GM04503 (cell line): Measurements from ENCODE around the gene RNF121.
"Not testable (repeated sequence)": the region's sequence is repeated elsewhere in the genome, so short reads cannot be mapped to it uniquely, and the experiment has no call there.

Experiments used
- DNase-seq: peaks from one replicate; pipeline ENCODE4 v3.0.0-alpha.2; 2012; ENCODE audit warnings: low read depth

RNF121 gene

DNA sequence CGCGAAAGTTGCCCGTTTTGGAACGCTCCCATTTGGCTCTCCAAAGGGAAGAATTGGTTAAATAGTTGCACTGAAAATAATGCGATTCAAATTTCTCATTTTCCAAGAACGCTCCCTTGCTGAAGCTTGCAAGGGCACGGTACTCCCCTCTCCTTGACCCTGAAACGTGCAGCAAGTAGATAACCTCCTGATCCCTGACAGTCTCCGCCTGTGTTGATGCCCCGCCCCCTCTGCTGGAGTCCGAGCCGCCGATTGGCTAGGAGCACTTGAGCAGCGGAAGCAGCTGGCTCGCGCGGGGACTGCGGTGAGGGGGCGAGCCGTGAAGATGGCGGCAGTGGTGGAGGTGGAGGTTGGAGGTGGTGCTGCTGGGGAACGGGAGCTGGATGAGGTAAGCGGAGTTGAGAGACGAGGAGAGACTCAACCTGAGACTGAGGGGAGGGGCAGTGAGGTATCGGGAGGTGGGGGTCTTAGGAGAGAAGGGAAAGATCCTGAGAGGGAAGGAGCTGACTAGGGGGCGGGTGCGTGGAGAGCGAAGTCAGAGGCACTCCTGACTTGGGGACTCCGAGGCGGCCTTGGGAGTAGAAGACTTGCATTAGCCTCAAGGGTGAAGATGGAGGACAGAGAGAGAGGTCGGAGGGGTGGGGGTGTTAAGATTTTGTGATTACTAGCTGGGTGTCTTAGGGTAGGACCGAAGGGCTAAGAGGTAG, at the start of gene RNF121:
Gene RNF121, plus strand, starts transcription at position 310 of the 707 bp plus-strand sequence. Its CDS starts 16 bp downstream, at position 326.
- DNase-seq = peak; percentile 87

DNA sequence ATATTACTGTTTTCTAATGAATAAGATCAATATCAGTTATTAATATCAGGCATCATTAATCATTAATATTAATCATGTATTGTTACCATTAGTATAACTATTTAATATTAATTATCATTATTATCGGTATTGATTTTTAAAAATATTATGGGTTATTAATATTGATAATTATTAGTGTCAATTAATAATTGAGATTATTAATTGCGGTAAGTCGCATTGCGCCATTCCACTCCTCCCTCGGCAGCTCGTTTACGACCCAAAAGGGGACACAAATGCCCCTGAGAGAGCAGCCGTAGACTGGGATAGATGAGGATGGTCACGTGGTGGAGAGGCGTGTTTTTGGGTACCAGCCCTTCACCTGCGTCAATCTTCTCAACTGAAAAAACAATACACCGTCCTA, 43.0 kb upstream of the RNF121 start:
- not testable (repeated sequence) for DNase-seq

DNA sequence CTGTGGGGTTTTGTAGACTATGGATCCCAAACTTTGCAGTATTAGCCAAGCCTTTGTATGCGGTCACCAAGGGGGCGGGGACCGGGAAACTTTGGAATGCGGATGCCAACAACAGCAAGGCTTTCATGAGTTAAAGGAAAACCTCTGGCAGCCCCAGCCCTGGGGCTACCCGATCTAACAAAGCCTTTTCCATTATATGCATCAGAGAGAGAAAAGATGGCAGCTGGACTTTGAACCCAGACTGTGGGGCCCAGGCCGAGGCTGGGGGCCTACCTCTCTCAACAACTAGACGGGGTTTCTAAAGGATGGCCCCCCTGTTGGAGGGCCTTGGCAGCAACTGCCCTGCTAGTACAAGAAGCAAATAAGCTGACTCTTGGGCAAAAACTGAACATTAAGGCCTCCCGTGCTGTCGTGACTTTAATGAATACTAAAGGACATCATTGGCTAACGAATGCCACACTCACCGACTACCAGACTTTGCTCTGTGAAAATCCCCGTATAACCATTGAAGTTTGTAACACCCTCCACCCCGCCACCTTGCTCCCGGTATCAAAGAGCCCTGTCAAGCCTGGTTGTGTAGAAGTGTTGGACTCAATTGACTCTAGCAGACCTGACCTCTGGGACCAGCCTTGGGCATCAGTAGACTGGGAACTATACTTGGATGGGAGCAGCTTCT, 40.4 kb upstream of the RNF121 start:
- DNase-seq = not testable (repeated sequence)

DNA sequence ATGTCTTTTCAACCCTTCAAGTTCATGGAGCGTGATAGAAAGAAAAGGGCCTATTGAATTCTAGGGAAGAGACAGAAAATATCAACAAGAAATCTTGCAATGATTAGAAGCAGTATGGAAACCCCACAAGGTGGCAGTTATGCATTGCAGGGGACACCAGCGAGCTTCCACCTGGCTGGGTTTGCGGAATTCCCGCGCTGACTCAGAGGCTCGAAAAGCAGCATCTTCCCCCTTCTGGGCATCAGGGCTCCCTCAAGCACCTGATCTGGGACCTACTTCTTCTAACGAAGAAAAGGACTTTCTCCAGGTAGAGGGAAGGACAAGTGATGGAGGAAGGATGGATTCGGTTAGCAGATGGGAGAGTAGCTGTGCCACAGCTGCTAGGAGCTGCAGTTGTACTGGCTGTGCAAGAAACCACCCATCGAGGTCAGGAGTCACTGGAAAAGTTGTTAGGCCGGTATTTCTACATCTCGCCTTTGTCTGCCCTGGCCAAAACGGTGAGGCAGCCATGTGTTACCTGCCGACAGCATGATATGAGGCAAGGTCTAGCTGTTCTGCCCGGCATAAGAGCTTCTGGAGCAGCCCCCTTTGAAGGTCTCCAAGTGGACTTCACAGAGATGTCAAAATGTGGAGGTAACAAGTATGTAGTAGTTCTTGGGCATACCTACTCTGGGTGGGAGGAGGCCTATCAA, 39.5 kb upstream of the RNF121 start:
- not testable (repeated sequence) for DNase-seq

DNA sequence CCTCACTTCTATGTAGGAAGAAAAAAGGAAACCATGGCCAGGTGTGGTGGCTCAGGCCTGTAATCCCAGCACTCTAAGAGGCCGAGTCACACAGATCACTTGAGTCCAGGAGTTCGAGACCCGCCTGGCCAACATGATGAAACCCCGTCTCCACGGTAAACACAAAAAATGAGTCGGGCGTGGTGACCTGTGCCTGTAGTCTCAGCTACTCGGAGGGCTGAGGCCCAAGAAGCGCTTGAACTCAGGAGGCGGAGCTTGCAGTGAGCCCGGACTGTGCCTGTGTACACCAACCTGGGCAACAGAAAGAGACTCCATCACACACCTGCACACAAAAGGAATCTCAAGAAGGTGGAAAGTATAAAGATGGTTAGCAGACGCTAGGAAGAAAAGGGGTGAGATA, 32.9 kb upstream of the RNF121 start:
- DNase-seq = no peak

DNA sequence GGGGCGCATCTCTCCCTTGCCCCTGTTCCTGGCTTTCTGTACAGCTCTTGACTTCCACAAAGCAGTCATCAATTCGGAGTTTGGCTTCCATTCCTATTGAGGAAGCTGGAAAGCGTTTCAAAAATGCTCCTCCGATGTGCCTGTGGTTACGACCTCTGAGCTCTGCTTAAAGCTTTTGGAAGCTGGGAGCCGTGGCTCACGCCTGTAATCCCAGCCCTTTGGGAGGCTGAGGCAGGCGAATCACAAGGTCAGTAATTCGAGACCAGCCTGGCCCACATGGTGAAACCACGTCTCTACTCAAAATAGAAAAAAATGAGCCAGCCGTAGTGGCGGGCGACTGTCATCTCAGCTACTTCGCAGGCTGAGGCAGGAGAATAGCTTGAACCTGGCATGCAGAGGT, 27.7 kb upstream of the RNF121 start:
- DNase-seq = peak; percentile 43

DNA sequence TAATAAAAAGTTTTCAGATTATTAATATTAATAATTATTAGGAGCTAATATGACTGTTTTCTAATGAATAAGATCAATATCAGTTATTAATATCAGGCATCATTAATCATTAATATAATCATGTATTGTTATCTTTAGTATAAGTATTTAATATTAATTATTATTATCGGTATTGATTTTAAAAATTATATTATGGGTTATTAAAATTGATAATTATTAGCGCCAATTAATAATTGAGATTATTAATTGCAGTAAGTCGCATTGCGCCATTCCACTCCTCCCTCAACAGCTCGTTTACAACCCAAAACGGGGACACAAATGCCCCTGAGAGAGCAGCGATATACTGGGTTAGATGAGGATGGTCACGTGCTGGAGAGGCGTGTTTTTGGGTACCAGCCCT, 20.6 kb upstream of the RNF121 start:
- DNase-seq = no peak

DNA sequence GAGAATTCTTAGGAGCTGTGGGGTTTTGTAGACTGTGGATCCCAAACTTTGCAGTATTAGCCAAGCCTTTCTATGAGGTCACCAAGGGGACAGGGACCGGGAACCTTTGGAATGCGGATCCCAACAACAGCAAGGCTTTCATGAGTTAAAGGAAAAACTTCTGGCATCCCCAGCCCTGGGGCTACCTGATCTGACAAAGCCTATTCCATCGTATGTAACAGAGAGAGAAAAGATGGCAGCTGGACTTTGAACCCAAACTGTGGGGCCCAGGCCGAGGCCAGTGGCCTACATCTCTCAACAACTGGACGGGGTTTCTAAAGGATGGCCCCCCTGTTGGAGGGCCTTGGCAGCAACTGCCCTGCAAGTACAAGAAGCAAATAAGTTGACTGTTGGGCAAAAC, 18.1 kb upstream of the RNF121 start:
- not testable (repeated sequence) for DNase-seq

DNA sequence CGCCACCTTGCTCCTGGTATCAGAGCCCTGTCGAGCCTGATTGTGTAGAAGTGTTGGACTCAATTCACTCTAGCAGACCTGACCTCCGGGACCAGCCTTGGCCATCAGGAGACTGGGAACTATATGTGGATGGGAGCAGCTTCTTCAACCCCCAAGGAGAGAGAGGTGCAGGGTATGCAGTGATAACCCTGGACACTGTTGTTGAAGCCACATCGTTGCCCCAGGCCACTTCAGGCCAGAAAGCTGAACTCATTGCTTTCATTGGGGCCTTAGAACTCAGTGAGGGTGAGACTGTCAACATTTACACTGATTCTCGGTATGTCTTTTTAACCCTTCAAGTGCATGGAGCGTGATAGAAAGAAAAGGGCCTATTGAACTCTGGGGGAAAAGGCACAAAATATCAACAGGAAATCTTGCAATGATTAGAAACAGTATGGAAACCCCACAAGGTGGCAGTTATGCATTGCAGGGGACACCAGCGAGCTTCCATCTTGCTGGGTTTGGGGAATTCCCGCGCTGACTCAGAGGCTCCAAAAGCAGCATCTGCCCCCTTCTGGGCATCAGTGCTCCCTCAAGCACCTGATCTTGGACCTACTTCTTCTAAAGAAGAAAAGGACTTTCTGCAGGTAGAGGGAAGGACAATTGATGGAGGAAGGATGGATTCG, 17.4 kb upstream of the RNF121 start:
- not testable (repeated sequence) for DNase-seq

DNA sequence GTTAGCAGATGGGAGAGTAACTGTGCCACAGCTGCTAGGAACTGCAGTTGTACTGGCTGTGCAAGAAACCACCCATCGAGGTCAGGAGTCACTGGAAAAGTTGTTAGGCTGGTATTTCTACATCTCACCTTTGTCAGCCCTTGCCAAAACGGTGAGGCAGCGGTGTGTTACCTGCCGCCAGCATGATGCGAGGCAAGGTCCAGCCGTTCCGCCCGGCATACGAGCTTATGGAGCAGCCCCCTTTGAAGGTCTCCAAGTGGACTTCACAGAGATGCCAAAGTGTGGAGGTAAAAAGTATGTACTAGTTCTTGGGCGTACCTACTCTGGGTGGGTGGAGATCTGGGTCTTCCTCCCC, 16.9 kb upstream of the RNF121 start:
- not testable (repeated sequence) for DNase-seq

DNA sequence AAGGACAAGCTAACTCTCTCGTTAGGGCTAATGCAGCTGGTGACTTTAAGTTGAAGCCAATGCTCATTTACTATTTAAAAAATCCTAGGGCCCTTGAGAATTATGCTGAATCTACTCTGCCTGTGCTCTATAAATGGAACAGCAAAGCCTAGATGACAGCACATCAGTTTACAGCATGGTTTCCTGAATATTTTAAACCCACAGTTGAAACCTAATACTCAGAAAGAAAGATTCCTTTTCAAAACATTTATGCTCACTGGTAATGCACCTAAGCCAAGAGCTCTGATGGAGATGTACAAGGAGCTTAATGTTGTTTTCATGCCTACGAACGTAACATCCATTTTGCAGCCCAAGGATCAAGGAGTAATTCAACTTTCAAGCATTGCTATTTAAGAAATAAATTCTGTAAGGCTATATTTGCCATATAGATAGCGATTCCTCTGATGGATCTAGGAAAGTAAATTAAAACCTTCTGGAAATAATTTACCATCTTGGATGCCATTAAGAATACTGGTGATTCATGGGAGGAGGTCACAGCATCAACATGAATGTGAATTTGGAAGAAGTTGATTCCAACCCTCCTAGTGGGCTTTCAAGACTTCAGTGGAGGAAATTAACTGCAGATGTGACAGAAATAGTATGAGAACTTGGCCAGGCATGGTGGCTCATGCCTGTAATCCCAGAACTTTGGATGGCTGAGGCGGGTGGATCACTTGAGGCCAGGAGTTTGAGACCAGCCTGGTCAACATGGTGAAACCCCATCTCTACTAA, 14.9 kb upstream of the RNF121 start:
- DNase-seq = peak; percentile 53

DNA sequence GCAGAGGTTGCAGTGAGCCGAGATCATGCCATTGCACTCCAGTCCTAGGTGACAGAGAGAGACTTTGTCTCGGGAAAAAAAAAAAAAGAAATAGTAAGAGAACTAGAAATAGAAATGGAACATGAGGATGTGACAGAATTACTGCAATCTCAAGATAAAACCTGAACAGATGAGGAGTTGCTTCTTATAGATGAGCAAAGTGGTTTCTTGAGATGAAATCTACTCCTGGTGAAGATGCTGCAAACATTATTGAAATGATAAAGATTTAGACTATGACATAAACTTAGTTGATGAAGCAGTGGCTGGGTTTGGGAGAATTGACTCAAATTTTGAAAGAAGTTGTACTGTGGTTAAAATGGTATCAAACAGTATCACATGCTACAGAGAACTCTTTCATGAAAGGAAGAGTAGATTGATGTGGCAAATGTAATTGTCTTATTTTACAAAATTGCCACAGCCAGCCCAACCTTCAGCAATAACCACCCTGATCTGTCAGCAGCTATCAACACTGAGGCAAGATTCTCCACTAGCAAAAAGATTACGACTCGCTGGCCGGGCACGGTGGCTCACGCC, 14.1 kb upstream of the RNF121 start:
- DNase-seq = no peak

DNA sequence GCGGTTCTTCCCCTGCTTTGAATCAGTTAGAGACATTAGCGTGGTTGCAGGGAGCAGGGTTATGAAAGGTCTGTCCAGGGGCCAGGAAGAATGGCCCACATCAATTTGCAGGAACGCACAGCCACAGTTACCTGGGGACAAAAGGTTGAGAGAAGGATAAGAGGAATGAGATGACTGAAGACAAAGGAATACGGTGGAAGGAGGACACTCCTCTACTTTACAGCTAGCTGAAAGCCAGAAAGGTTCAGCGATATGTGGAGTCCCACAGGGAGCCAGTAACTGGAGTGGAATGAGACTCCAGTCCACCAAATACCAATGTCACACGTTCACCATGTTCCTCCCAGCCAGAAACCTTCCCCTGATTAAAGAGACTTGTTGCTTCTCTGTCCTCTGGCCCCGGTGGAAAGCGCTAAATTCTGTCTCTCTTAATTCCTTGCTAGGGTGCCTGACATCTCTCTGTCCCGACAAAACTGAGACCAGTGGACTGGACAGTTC, 11.2 kb upstream of the RNF121 start:
- no peak for DNase-seq

DNA sequence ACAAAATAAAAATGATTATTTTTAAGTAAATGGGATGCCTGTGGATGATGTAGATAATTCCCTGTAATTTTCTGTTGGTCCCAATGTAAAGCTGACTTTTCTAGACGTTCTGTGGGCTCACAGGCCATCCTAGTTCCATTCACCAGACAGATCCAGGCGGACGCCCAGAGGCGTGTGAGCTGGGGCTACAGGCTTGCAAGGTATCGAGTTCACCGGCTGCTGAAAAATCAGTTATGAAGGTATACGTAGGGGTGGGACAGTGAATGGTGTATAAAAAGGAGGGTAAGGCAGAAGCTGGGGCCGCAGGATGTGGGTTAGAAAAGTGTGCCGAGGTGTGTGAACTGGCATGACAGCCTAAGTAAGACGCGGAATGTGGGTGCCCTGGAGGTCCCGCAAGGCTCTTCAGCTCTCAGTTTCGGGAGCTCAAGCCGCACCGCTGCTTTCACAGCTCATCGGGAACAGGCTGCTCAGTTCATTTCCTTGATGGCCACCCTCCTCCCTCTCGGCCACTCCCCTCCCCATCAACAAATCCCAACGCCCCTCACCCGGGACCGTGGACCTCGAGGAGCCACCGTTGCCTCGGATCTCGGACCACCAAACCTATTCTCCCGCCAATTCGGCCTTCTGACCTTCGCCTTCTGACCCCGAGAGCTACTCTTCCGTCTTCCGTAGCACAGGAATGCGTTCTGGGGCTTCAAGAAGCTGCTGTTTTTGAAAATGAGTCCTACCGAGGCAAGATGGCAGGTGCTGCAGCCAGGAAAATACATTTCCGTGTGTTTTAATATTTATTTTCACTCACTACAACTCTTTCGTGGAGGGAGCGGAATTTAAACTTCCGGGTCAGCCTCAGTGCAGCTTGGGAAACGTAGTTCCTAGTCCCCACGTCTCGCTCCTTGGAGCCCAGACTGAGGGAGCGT, 768 bp upstream of the RNF121 start, which contains the start of gene XNDC1N:
Gene XNDC1N, minus strand, starts transcription at position 775 of the 917 bp plus-strand sequence. CDS start 5,241 bp downstream, outside the sequence.
- no peak for DNase-seq

DNA sequence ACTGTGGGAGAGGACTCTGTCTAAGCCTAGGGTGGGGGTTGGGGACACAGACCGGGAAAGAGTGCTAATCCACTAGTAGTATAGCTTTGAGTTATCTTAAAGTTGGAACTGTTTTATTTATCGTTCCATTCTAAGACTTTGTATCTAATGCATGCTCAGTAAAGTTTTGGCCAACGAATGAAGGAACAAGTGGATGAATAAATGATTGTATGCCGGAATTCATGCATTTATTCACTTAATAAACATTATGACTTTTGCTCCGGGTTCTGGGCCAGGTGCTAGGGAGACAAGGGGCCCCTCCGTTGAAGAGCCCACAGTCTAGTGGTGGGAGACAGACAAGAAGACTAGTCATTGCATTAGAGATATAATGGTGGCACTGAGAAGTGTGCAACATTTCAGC, 645 bp downstream of the RNF121 start:
- DNase-seq = no peak

DNA sequence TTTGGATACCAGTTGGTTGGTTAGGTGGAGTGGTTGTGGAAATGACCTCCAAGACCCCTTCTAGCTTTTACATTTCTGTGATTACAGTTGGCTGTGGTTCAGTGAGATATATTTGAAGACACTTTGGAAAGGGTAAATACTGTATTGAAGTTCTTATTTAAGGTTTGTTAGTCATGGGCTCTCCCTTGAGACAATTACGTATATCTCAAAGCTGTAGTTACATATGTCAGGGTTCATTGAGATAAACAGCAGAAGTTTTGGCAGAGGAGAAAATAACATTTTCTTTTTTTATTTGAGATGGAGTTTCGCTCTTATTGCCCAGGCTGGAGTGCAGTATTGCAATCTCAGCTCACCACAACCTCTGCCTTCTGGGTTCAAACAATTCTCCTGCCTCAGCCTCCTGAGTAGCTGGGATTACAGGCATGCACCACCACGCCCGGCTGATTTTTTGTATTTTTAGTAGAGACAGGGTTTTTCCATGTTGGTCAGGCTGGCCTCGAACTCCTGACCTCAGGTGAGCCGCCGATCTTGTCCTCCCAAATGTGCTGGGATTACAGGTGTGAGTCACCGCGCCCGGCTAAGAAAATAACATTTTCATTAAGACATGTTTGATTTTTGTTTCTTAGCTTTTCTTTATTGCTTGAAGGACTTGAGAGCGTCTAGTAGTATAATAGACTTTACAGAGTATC, 1.9 kb downstream of the RNF121 start:
- DNase-seq = no peak

DNA sequence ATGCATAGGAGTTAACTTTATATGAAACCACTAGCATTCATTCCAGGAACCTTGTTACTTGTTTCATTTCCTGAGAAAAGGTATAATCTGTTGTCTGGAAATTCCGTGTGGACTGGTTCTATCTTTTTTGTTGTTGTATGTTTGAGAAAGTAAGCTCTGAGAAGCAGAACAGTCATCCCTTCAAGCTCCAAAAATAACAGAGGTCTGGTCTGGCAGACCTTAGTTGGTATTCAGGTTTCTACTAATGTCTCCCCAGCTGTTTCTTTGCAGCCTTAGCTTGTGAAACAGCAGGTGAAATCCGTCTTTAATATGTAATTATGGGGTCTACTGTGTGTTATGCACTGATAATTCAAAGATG, 2.4 kb downstream of the RNF121 start:
- DNase-seq = no peak

DNA sequence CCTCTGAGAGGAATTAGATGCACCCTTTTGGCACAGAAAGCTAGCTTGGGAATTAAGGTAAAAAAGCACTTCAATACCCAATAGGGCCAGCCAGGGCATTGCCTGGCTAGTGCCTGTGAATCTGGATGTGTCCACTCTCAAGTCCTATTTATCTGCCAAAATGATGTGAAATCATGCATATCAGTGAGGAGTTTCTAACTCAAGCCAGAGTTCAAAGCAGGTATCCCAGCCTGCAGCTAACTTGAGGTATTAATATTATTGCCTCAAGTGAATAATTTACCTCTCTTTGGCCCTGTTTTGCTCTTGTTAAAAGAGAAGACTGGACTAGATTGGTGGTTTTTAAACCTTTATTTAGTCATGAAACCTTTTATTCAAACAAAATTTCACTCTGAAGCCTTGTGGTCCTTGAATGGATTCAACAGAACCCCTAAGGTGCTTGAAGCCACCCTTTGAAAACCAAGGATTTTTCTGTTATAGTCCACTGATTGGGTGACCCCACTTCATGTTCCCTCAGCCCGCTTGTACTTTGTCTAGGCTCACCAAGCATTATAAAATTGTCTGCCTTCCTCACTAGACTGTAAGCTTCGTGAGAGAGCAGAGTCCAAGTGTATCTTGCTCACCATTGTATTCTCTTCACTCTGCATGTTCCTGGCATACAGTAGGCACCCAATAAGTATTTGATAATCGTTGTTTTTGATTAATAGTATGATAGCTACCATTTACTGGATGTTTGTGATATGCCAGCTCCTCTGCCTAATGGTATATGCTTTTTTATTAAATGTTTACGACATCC, 4.5 kb downstream of the RNF121 start:
- no peak for DNase-seq

DNA sequence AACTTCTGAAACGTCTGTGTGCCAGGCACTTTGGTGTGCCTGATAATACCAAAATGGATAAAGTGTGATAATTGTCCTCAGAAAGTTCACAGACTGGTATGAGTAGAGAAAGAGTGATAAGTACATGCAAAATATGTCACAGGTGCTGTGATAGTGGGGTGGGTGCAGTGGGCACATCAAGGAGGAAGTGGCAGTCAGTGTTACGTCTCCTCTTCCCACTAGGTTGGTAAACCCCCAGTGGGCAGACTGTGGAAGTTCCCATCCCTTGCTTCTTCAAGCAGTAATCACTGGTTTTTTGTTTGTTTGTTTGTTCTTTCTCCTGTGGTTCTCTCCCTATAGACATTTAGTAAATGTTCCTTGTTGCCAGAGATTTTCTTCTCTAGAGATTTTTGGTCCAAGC, 5.4 kb downstream of the RNF121 start:
- no peak for DNase-seq
